Kidney epithelial cell (primary cell): ENCODE measurements around the gene CHORDC1. TPM values are rescaled to one million over a fixed set of nuclear protein-coding genes. Genes with fewer than 3 reads are reported as not detected.

ENCODE experiments used
- DNase-seq: peaks from one replicate; pipeline ENCODE4 v3.0.0-alpha.2; 2010; ENCODE audit warnings: low read depth
- H3K27me3 ChIP-seq: 2 replicates; pipeline ENCODE4 v1.6.0; 2011; ENCODE audit warnings: low read length; ENCODE audit not compliant: control insufficient read depth, insufficient read depth
- H3K36me3 ChIP-seq: 2 replicates; pipeline ENCODE4 v1.5.1; 2011; ENCODE audit warnings: low read length; ENCODE audit not compliant: control insufficient read depth, insufficient read depth
- H3K4me3 ChIP-seq: 2 replicates; pipeline ENCODE4 v1.5.1; 2011; ENCODE audit warnings: low read depth, mild to moderate bottlenecking, control low read depth, low read length
- CTCF ChIP-seq: IDR thresholded peaks from 2 replicates; pipeline ENCODE4 v1.5.1; 2011; ENCODE audit warnings: mild to moderate bottlenecking, moderate library complexity, low read length, control low read depth, inconsistent platforms; ENCODE audit not compliant: insufficient read depth, poor library complexity, severe bottlenecking
- total RNA-seq: library from RNA; depleted of rRNA; stranded (reverse); fragments of >200 nt; gene quantifications from 2 replicates; pipeline ENCODE4 v1.2.3, GENCODE V29; 2015

CHORDC1 gene
- 48.3 and 49.2 TPM in 2 replicates for total RNA-seq

GRCh38 chr11:90222459-90223247, at the start of gene CHORDC1:
CHORDC1 (minus strand) TSS chr11:90223049; CDS start chr11:90222954, 95 bp downstream.
- peak within 1 kb of the TSS; percentile 93 for H3K4me3 ChIP-seq
- DNase-seq, result peak; percentile 49
- TF ChIP-seq CTCF, result no peak
- H3K27me3 ChIP-seq, result no peaks in the 10 kb centered on the region
- H3K36me3 ChIP-seq, result no peaks in the 10 kb centered on the region

GRCh38 chr11:90257158-90257525, 34.3 kb upstream of the CHORDC1 start:
- H3K27me3 ChIP-seq, result no peaks in the 10 kb centered on the region
- DNase-seq, result no peak
- H3K4me3 ChIP-seq, result no peak overlapping the region
- no peak for TF ChIP-seq CTCF
- H3K36me3 ChIP-seq, result no peaks in the 10 kb centered on the region

GRCh38 chr11:90256404-90257157, 33.7 kb upstream of the CHORDC1 start:
- no peak overlapping the region for H3K4me3 ChIP-seq
- DNase-seq, result no peak
- no peaks in the 10 kb centered on the region for H3K27me3 ChIP-seq
- no peak for TF ChIP-seq CTCF
- H3K36me3 ChIP-seq, result no peaks in the 10 kb centered on the region

GRCh38 chr11:90254065-90254464, 31.2 kb upstream of the CHORDC1 start:
- no peaks in the 10 kb centered on the region for H3K27me3 ChIP-seq
- H3K36me3 ChIP-seq, result no peaks in the 10 kb centered on the region
- DNase-seq, result no peak
- TF ChIP-seq CTCF, result no peak
- H3K4me3 ChIP-seq, result no peak overlapping the region

- DNase-seq, result no peak
- H3K4me3 ChIP-seq, result no peak overlapping the region
- no peak for TF ChIP-seq CTCF
- no peaks in the 10 kb centered on the region for H3K36me3 ChIP-seq
- H3K27me3 ChIP-seq, result no peaks in the 10 kb centered on the region
These were observed 29.2 kb upstream of the CHORDC1 start for GRCh38 chr11:90252053-90252452.
